ENCODE measurements around the gene SUPT7L. TPM values are rescaled to one million over a fixed set of nuclear protein-coding genes. Genes with fewer than 3 reads are reported as not detected.
A peak's percentile ranks its signal among the peaks of the same experiment; 100 is the strongest.
"Not testable (repeated sequence)": the region's sequence is repeated elsewhere in the genome, so short reads cannot be mapped to it uniquely, and the experiment has no call there.

The SUPT7L gene
- total RNA-seq, 1 donor, result 38.4 TPM

GRCh38 chr2:27685577-27685976 is 22.2 kb upstream of the SUPT7L start:
- DNase-seq (ENCODE audit: low read depth), result no peak
- no peak for TF ChIP-seq CTCF (IDR thresholded peaks at IDR 0.05; ENCODE audit: insufficient read depth, low read depth, low read length)
- no peak overlapping the region for H3K4me3 ChIP-seq (ENCODE audit: low read depth, low read length)

GRCh38 chr2:27685006-27685405 is 21.6 kb upstream of the SUPT7L start:
- DNase-seq (ENCODE audit: low read depth); H3K4me3 ChIP-seq (ENCODE audit: low read depth, low read length): not testable (repeated sequence)

- DNase-seq (ENCODE audit: low read depth), result peak; percentile 91
- H3K4me3 ChIP-seq (ENCODE audit: low read depth, low read length), result no peak overlapping the region
- TF ChIP-seq CTCF (IDR thresholded peaks at IDR 0.05; ENCODE audit: insufficient read depth, low read depth, low read length), result peak; percentile 89
Observed at GRCh38 chr2:27683390-27684071, 20.1 kb upstream of the SUPT7L start.

- H3K4me3 ChIP-seq (ENCODE audit: low read depth, low read length), result not testable (repeated sequence)
- peak; percentile 87 for DNase-seq (ENCODE audit: low read depth)
Observed at GRCh38 chr2:27682334-27682771, 18.9 kb upstream of the SUPT7L start.

GRCh38 chr2:27681841-27682240 is 18.4 kb upstream of the SUPT7L start:
- TF ChIP-seq CTCF (IDR thresholded peaks at IDR 0.05; ENCODE audit: insufficient read depth, low read depth, low read length), result no peak
- DNase-seq (ENCODE audit: low read depth), result peak; percentile 53
- no peak overlapping the region for H3K4me3 ChIP-seq (ENCODE audit: low read depth, low read length)

- DNase-seq (ENCODE audit: low read depth), result no peak
- no peak overlapping the region for H3K4me3 ChIP-seq (ENCODE audit: low read depth, low read length)
- TF ChIP-seq CTCF (IDR thresholded peaks at IDR 0.05; ENCODE audit: insufficient read depth, low read depth, low read length), result no peak
Observed at GRCh38 chr2:27680571-27680970, 17.2 kb upstream of the SUPT7L start.

- no peak overlapping the region for H3K4me3 ChIP-seq (ENCODE audit: low read depth, low read length)
- no peak for TF ChIP-seq CTCF (IDR thresholded peaks at IDR 0.05; ENCODE audit: insufficient read depth, low read depth, low read length)
- no peak for DNase-seq (ENCODE audit: low read depth)
Observed at GRCh38 chr2:27672723-27673486, 9.5 kb upstream of the SUPT7L start.

GRCh38 chr2:27671235-27671634 is 7.8 kb upstream of the SUPT7L start:
- TF ChIP-seq CTCF (IDR thresholded peaks at IDR 0.05; ENCODE audit: insufficient read depth, low read depth, low read length), result no peak
- no peak for DNase-seq (ENCODE audit: low read depth)
- H3K4me3 ChIP-seq (ENCODE audit: low read depth, low read length), result no peak overlapping the region
